Measurements from ENCODE around the gene ZNF823. TPM values are rescaled to one million over a fixed set of nuclear protein-coding genes. Genes with fewer than 3 reads are reported as not detected.

ZNF823 gene
- total RNA-seq, 4 donors from 2014 or later = 6.7 to 11.4 (median 8.7) TPM

- Histone ChIP-seq H3K9me3 (peaks cover 0 to 9% (median 0%) of the 10 kb centered on the region in 3 donors), H3K4me1 (peaks cover 0 to 28% (median 3%) of the 10 kb centered on the region in 3 donors), H3K27ac (peak overlapping the region; percentile 69 to 97 (median 92)), H3K4me3 (peak overlapping the region; percentile 66 to 74), H3K27me3 (no peaks in the 10 kb centered on the region), H3K36me3 (peaks cover 0 to 12% of the 10 kb centered on the region in 2 donors)
- 0% methylated on average over 7 of the region's 20 CpGs; no CpG with 5 or more reads in 1 of the 2 donors for WGBS, 2 donors (ENCODE audit: low coverage in 1 of 2)
- TF ChIP-seq POLR2A (IDR thresholded peaks at IDR 0.05) (no peak), CTCF (IDR thresholded peaks at IDR 0.05) (no peak), EP300 (IDR thresholded peaks at IDR 0.05) (no peak), POLR2AphosphoS5 (IDR thresholded peaks at IDR 0.05) (peak; percentile 13)
- no peak for ATAC-seq
Measured at GRCh38 chr19:11767633-11768133, 28.9 kb upstream of the ZNF823 start.

- WGBS, 2 donors (ENCODE audit: low coverage in 1 of 2) = 0% methylated on average over 2 of the region's 61 CpGs; no CpG with 5 or more reads in 1 of the 2 donors
- Histone ChIP-seq H3K9me3 (peaks cover 0 to 1% (median 0%) of the 10 kb centered on the region in 3 donors), H3K27me3 (no peaks in the 10 kb centered on the region), H3K4me3 (peak within 1 kb of the TSS; percentile 66 to 74), H3K27ac (peak within 1 kb of the TSS; percentile 69 to 97 (median 92)), H3K36me3 (peaks cover 0 to 4% of the 10 kb centered on the region in 2 donors), H3K4me1 (peaks cover 0 to 28% (median 3%) of the 10 kb centered on the region in 3 donors)
- TF ChIP-seq EP300 (IDR thresholded peaks at IDR 0.05) (no peak), POLR2AphosphoS5 (IDR thresholded peaks at IDR 0.05) (peak; percentile 75), CTCF (IDR thresholded peaks at IDR 0.05) (peak in 2 of 4 experiments; percentile 4 to 24), POLR2A (IDR thresholded peaks at IDR 0.05) (peak; percentile 50 to 55)
- peak; percentile 99 for ATAC-seq
Measured at GRCh38 chr19:11766597-11767591, 28.1 kb upstream of the ZNF823 start, which contains the start of gene ZNF441. ZNF441 (plus strand) TSS chr19:11767000; CDS start chr19:11767194, 194 bp downstream.

DNA sequence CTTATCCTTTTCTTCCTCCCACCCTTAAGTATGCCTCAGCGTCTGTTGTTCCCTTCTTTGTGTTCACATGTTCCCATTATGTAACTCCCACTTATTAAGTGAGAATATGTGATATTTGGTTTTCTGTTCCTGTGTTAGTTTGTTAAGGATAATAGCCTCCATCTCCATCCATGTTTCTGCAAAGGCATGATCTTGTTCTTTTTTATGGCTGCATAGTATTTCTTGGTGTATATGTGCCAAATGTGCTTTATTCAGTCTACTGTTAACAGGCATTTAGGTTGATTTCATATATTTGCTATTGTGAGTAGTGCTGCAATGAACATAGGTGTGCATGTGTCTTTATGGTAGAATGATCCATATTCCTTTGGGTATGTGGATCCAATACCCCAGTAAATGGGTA lies 24.9 kb upstream of the ZNF823 start:
- H3K9me3 ChIP-seq = no peaks in the 10 kb centered on the region
- H3K27ac ChIP-seq = no peak overlapping the region
- no peak for ATAC-seq
- no peak overlapping the region for H3K4me3 ChIP-seq
- H3K27me3 ChIP-seq = no peaks in the 10 kb centered on the region
- TF ChIP-seq CTCF (IDR thresholded peaks at IDR 0.05) (no peak), POLR2A (IDR thresholded peaks at IDR 0.05) (no peak), POLR2AphosphoS5 (IDR thresholded peaks at IDR 0.05) (no peak), EP300 (IDR thresholded peaks at IDR 0.05) (no peak)
- peaks cover 0 to 18% (median 3%) of the 10 kb centered on the region in 3 donors for H3K4me1 ChIP-seq
- H3K36me3 ChIP-seq = no peaks in the 10 kb centered on the region
- WGBS, 2 donors (ENCODE audit: low coverage in 1 of 2) = 88% methylated on average over 1 of the region's 1 CpG; no CpG with 5 or more reads in 1 of the 2 donors

DNA sequence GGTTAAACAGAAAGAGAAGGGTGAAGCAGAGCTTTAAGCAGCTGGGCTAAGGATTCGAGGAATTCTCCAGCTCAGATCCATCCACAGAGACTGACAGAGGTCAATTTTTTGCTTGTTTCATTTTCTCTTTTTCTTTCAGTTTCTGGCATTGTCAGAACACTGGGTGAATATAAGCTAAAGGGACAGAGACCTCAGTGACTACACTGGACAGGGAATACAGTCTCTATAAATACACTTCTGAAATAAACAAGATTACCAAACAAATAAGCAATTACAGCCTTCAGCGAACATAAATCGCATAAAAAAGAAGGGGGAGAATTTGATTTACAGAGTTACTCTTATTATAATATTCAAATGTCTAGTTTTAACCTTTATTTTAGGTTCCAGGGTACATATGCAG lies 24.4 kb upstream of the ZNF823 start:
- Histone ChIP-seq H3K27ac (no peak overlapping the region), H3K27me3 (no peaks in the 10 kb centered on the region), H3K4me3 (no peak overlapping the region), H3K36me3 (no peaks in the 10 kb centered on the region), H3K4me1 (peaks cover 0 to 13% (median 3%) of the 10 kb centered on the region in 3 donors), H3K9me3 (peaks cover 0 to 2% (median 0%) of the 10 kb centered on the region in 3 donors)
- no peak for TF ChIP-seq POLR2AphosphoS5 (IDR thresholded peaks at IDR 0.05)
- no peak for TF ChIP-seq CTCF (IDR thresholded peaks at IDR 0.05)
- TF ChIP-seq EP300 (IDR thresholded peaks at IDR 0.05) = no peak
- no peak for TF ChIP-seq POLR2A (IDR thresholded peaks at IDR 0.05)
- WGBS, 2 donors (ENCODE audit: low coverage in 1 of 2) = 68% methylated on average over 3 of the region's 3 CpGs
- no peak for ATAC-seq

Data from gastroesophageal sphincter (tissue), 4 donors.